Ovary (tissue), 3 donors: ENCODE data around the gene LPAR5.

Experiments used
- CTCF ChIP-seq, 3 donors: fragments of 450-650 bp in 2 of 3; fragments of 200-600 bp in 1 of 3; IDR thresholded peaks; one replicate each; pipeline versions ENCODE4 v1.5.1 to v1.8.0; 2016 to 2022; ENCODE audit warnings: antibody characterized with exemption in 3 of 3, mild to moderate bottlenecking in 1 of 3
- EP300 ChIP-seq: sonication (generic); formaldehyde crosslinking; IDR thresholded peaks from one replicate; pipeline ENCODE4 v1.6.1; 2017; ENCODE audit warnings: antibody characterized with exemption
- POLR2A ChIP-seq: fragments of 450-650 bp; IDR thresholded peaks from one replicate; pipeline ENCODE4 v1.6.1; 2017; ENCODE audit warnings: antibody characterized with exemption, mild to moderate bottlenecking, moderate library complexity
- donor health status: DM: no; HTN: no; CAD: no.

DNA sequence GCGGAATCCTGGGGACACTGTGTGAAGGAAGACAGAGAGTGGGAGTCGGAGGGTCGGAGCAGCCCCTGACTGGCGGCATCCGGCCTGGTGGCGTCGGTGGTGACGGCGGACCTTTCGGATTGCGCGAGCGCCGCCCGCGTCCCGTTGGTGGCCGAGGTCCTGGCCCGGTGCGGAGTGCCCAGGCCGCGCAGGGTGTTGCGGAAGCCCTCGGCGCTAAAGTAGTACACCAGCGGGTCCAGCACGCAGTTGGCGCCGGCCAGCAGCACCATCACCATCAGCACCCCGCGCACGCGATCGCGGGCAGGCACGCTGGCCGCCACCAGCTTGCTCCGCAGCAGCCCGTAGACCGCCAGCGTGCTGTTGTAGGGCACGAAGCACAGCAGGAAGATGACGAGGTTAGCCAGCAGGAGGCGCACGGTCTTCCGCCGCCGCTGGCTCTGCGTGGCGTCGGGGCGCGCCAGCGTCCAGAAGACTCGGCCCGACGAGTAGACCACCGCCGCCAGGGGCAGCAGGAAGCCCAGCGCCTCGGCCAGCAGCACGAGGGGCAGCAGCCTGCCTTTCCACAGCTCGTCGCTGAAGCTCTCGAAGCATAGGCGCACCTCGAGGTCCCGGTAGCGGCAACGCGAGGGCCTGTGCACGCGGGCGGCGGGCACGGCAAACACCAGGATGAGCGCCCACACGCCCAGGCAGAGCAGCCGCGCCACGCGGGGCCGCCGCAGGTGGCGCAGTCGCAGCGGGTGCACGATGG is 15.4 kb downstream of the LPAR5 start:
- TF ChIP-seq CTCF (IDR thresholded peaks at IDR 0.05), result no peak
- no peak for TF ChIP-seq POLR2A
- TF ChIP-seq EP300, result no peak
